HG02885 (cell line): Measurements from ENCODE around the gene CDKAL1.

Source experiments
- ATAC-seq: cut with Tn5 transposase; IDR thresholded peaks from one replicate; pipeline ENCODE4 v1.9.1; 2021; ENCODE audit warnings: mild to moderate bottlenecking; ENCODE audit not compliant: unreplicated experiment, poor library complexity

The CDKAL1 gene

DNA sequence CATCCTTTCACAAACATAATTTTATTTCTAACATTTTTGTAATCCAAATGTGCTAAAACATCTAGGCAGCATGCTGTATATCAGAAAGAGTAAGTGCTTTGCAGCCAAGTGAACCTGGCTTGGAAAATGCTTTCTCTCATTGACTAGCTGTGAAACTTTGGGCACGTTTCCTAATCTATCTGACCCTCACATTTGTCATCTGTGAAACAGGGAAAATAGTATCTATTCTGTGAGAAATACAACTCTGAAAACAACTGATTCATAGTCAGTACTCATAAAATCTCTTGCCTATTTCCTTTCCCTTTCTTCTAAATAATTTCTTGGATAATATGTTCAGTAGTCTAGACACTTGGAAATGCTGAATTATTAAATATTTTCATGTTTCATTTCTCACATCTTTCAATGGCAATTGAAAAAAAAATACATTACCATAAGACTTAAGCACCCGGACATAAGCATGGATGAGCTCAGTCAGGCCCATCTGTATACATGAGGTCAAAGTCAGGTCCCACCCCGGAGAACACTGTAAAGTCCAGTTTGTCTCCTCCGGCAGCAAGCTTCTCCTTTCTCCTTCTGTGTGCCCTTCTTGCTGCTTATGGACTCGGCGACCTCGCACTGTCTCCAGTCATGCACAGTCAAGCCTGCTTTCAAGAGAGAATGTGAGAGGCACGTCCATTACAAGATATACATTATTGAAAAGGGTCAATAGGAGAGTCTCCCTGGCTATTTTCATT is 604.2 kb downstream of the CDKAL1 start:
- ATAC-seq, result no peak

DNA sequence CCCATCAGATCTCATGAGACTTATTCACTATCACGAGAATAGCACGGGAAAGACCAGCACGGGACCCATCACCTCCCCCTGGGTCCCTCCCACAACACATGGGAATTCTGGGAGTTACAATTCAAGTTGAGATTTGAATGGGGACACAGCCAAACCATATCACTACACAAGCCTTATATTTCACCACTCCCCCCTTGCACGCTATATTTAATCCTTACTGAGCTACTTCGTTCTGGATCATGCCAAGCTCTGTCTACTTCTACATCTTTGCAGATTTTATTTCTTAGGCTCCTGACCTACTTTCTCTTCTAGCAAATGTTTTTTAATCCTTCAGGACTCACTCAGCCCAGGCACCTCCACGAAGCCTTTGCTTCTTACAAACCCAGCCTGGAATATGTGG is 606.7 kb downstream of the CDKAL1 start:
- no peak for ATAC-seq

GRCh38 chr6:21141616-21142303 is 607.5 kb downstream of the CDKAL1 start:
- ATAC-seq, result no peak

GRCh38 chr6:21142741-21143140 is 608.5 kb downstream of the CDKAL1 start:
- ATAC-seq, result no peak

- ATAC-seq, result no peak
These were observed 609.4 kb downstream of the CDKAL1 start for GRCh38 chr6:21143645-21144044.

DNA sequence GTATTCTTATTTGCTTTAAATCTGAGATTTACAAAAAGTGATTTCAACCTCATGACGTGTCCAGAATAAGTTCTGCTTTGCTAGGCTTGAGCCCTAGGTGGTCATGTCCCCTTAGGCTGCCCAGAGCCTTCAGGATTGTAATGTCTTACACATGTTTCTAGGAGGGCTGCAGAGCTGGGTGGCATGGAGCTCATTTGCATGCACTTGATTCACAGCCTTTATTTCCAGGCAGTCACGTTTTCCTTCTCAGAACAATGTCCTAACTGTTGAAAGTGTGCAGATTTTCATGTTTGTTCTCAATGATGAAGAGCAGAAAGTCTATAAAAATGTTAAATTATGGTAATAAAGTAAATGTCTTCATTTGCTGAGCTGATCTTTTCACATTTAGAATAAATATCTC is 610.7 kb downstream of the CDKAL1 start:
- ATAC-seq, result no peak

- ATAC-seq, result no peak
These were observed 613.7 kb downstream of the CDKAL1 start for GRCh38 chr6:21147995-21148394.

- ATAC-seq, result no peak
These were observed 615.2 kb downstream of the CDKAL1 start for GRCh38 chr6:21149470-21149869.

DNA sequence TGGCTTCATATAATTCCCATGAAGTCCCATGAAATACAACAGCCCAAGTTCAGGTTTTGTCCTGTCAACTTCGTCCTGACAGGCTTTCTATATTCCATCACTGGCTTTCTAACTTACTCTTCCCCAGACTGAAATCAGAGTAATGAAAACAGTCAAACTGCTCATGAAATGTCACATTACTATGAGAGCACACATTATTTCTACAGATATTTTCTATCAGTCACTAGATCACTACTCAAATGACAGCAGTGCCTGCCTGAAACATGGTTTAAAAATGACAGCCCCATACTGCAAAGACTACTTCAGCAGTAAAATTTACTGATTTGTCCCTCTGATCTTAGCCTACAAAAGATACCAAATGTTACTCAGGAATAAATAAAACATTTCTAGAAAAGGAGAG is 616.4 kb downstream of the CDKAL1 start:
- no peak for ATAC-seq

GRCh38 chr6:21151119-21151518 is 616.9 kb downstream of the CDKAL1 start:
- no peak for ATAC-seq

DNA sequence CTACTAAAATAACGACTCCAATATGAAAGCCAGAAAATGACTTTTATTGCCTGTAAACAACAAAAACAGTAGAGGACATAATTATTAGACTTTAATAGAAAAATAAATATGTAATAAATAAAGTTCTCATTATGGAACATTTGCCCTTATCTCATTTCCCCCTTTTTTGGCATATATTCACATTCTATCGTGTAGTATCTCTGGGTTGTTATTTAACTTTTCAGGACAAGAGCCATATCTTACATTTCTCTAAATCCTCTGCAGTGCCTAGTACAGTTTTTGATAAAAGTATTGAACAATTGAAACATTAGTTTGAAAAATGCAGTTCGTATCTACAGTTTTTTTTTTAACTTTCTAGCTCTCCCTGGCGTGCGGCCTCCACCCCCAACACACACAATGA is 617.3 kb downstream of the CDKAL1 start:
- no peak for ATAC-seq

- peak; percentile 85 for ATAC-seq
These were observed 623.1 kb downstream of the CDKAL1 start for GRCh38 chr6:21157186-21157929.

DNA sequence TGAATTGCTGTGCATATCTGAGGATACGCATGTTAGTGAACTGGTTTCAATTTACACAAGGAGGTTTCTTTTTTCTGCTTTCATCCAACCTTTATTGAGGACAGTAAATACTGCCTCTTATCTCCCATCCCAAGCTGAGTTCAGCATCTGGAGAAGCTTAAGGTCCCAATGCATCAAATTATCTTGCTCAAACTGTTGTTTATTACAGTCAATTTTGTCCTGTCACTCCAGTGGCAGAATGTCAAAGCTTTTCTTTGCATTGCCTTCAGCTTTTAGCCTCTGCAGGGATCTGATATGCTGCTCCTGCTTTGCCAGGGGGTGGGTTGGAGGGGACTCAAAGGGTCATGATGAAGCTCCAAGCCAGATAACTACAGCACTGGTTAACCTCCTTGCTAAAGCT is 623.9 kb downstream of the CDKAL1 start:
- ATAC-seq, result no peak

- no peak for ATAC-seq
These were observed 624.6 kb downstream of the CDKAL1 start for GRCh38 chr6:21158873-21159272.

DNA sequence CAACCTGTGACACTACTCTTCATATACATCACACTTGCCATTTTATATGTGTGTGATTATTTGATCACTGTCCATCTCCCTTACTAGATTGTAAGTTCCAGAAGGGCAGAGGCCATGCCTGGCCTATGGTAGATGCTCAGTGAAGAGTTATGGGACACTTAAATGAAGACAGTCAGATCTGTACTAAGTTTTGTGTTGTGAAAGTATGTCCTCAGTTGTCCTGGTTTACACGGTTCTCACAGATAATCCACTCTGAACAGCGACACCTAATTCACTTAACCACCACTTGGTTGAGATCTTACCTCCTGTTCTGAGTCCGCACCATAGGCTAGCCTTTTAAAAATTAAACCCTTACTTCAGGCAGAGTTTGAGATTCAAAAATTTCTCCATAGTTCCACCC is 625.2 kb downstream of the CDKAL1 start:
- no peak for ATAC-seq

- no peak for ATAC-seq
These were observed 627.5 kb downstream of the CDKAL1 start for GRCh38 chr6:21161707-21162106.

DNA sequence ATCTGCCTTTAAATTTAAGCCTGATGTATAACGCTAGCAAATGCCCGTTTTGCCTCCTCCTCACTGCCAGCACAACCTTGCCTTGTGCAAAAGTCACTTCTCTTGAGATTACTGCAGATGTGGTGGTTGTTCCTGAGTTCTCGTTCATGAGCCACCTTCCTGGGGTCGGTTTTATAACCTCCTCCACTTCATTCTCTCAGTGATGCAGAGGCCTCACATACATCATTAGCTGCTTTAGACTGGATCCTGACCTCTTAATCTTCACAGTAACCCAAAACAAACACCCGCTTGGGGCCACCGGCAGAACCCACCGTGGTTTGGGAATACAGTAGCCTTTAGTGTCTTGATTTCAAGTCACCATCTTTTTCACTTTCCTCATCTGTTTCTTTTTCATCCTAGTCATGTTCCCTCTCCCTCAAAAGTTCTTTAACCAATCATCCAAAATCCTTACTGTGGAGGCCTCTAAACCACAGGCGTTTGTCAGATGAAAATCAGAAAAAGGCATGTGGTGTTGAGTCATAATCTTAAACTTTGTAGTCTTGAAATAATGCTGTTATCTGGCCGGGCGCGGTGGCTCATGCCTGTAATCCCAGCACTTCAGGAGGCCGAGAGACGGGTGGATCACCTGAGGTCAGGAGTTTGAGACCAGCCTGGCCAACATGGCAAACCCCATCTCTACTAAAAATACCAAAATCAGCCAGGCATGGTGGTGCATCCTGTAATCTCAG is 629.0 kb downstream of the CDKAL1 start:
- ATAC-seq, result no peak

- no peak for ATAC-seq
These were observed 629.6 kb downstream of the CDKAL1 start for GRCh38 chr6:21163838-21164180.

- peak; percentile 69 for ATAC-seq
These were observed 630.6 kb downstream of the CDKAL1 start for GRCh38 chr6:21164768-21165326.

- peak; percentile 48 for ATAC-seq
These were observed 632.5 kb downstream of the CDKAL1 start for GRCh38 chr6:21166754-21167153.
